AG09309 (cell line): ENCODE measurements around the gene KRT86.
"Not testable (repeated sequence)": the region's sequence is repeated elsewhere in the genome, so short reads cannot be mapped to it uniquely, and the experiment has no call there.

Experiments
- DNase-seq: peaks from one replicate; pipeline ENCODE4 v3.0.0-alpha.2; 2010; ENCODE audit warnings: low read depth
- H3K4me3 ChIP-seq: 2 replicates; pipeline ENCODE4 v1.5.1; 2011; ENCODE audit warnings: mild to moderate bottlenecking, low read depth, low read length, moderate library complexity; ENCODE audit not compliant: control insufficient read depth
- CTCF ChIP-seq: IDR thresholded peaks from 2 replicates; pipeline ENCODE4 v1.5.1; 2011; ENCODE audit warnings: mild to moderate bottlenecking, low read depth, low read length, inconsistent platforms; ENCODE audit not compliant: insufficient read depth, control insufficient read depth; ENCODE audit errors: missing control alignments

KRT86 gene

GRCh38 chr12:52248541-52249461, 25.6 kb upstream of the KRT86 start:
- TF ChIP-seq CTCF = no peak
- no peak overlapping the region for H3K4me3 ChIP-seq
- DNase-seq = no peak

- TF ChIP-seq CTCF = no peak
- no peak for DNase-seq
- H3K4me3 ChIP-seq = no peak overlapping the region
These were observed 24.9 kb upstream of the KRT86 start for GRCh38 chr12:52249511-52250047.

- no peak for TF ChIP-seq CTCF
- H3K4me3 ChIP-seq = no peak overlapping the region
- DNase-seq = no peak
These were observed 24.1 kb upstream of the KRT86 start for GRCh38 chr12:52250048-52250990.

- TF ChIP-seq CTCF = no peak
- no peak for DNase-seq
- no peak overlapping the region for H3K4me3 ChIP-seq
These were observed 22.9 kb upstream of the KRT86 start for GRCh38 chr12:52251367-52252051.

GRCh38 chr12:52252175-52252615, 22.2 kb upstream of the KRT86 start:
- DNase-seq, H3K4me3 ChIP-seq: not testable (repeated sequence)

- DNase-seq = no peak
- no peak for TF ChIP-seq CTCF
- H3K4me3 ChIP-seq = no peak overlapping the region
These were observed 21.6 kb upstream of the KRT86 start for GRCh38 chr12:52252728-52253343.
